Posterior cingulate gyrus (tissue), 11 donors: Measurements from ENCODE around the gene C14orf132.
A peak's percentile ranks its signal among the peaks of the same experiment; 100 is the strongest.

Experiments used
- DNase-seq, 10 donors: peaks; one replicate each; pipeline versions ENCODE4 v3.0.0 to v3.0.0-alpha.2; 2020 to 2021; ENCODE audit warnings: mixed read lengths in 3 of 10
- intact Hi-C: fragments of 100-400 bp; cut with DNase I; formaldehyde crosslinking; loops from one replicate; pipeline ENCODE4 v1.15.1; 2023

C14orf132 gene

DNA sequence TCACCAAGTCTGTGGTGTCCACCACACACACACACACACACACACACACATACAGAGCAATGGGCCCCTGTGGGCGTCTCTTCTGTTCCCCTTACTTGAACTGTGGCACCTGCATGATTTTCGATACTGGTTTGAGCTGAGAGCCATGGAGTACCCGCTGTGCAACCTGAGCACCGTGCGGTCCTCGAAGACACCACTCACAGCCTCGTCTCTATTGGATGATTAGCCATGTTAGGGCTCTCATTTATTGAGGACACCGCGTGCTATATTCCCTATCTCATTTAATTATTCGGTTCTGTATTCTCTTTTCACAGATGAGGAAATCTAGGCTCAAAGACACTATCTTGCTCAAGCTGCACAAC is 623 bp upstream of the C14orf132 start:
- no peak for DNase-seq
- intact Hi-C loops = loop anchor here (5.0 kb wide), 1 partner anchor 54 kb away; no protein-coding TSS in a partner anchor

DNA sequence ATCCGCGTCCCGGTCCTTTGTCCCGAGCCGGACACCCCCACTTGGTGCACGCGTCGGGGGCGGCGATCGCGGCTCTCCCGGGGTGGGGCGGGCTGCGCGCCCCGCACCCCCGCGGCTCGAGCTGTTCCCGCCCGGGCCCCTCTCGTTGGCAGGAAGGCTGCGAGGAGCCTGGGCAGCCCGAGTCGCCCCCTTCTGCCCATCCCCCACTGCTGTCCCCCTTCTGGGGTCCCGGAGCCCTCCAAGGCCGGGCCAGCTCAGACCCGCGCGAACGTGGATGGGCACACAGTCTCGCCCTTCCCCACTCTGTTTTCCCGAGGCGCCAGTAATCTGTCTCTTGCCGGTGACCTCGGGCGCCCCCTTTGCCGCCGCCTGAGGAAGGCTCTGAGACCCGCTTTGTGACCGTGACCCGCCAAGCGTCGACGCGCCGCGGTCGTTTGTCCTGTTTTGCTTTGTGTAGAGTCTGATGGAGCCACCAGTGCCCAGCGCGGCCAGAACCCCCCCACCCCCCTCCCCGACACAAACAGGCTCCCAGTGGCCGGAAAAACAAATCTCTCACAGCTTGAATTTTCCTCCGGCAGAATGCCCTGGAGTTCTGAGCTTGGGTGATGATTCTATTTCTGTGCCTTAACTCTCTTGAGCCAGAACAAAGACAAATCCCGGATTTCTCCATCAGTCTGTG is 610 bp downstream of the C14orf132 start:
- peak in 8 of 10 donors; percentile 45 to 90 (median 64) for DNase-seq
- intact Hi-C loops = loop anchor here (5.0 kb wide), 1 partner anchor 53 kb away; no protein-coding TSS in a partner anchor

- no peak for DNase-seq
- intact Hi-C loops = no loop called here
These were observed 1.7 kb downstream of the C14orf132 start for GRCh38 chr14:96040828-96041371.

DNA sequence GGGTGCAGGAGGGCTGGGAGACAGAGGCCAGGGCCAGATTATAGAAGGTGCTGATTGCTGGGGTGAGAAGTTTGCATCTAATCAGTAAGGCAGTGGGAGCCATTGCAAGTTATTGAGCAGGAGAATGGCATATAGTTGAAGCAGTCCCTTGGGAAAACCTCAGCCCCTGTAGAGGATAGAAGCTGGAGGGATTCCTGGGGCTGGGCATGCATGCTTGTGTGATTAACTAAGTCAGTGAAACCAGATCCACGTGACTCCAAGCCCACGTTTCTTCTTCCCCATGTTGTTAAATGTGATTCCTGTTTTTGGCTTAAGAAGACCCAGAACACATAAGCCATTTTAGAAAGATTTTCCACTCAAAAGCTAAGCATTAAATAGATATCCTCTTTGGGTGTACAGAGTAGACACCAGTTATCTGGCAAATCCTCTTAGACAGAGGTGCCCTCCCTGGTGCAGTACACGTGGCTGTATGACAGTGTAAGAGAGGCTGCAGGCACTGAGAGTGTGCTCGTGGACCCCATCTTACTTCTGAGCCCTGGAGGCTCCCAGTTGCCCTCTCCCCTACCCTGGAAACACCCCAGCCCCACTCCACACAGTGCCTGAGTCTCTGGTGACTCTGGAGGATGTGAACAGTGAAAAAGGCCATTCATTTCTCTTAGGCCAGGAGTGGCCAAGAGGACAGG is 3.2 kb downstream of the C14orf132 start:
- DNase-seq = no peak
- intact Hi-C loops = no loop called here

DNA sequence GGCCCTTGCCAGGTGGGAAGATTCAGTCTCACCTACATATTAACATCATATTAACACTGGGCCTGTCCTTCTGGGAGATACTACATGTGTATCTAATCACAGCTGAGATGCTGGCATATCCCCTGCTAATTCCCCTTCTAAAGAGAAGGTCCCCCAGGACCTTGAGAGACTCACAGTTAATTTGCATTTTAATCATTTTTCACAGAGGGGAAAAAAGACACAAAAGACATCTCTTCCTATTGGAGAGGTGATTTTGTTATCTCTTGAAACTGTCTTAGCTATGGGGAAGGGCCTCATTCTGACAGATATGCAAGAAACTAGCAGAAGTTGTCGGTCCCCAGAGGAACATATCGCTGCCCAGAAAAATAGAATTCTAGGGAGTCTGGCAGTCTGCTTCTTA is 7.5 kb downstream of the C14orf132 start:
- intact Hi-C loops = no loop called here
- DNase-seq = no peak

DNA sequence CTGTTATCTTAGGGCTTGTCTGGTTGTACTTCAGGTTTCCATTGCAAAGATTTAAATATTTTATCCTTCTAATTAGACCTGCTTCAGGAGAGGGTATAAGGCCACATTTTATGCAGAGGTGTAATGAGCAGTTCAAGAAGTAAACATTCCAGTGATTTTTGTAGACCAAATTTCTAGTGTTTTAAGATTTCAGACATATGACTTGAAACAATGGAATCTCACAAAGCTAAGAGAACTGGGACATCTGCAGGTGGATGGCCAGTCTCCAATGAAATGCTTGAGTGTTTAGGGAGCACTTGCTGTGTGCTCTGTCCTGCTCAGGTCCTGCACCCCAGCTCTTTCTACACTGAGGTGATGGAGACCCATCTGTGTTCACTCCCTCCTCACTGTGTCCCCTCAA is 7.9 kb downstream of the C14orf132 start:
- DNase-seq = no peak
- intact Hi-C loops = no loop called here

DNA sequence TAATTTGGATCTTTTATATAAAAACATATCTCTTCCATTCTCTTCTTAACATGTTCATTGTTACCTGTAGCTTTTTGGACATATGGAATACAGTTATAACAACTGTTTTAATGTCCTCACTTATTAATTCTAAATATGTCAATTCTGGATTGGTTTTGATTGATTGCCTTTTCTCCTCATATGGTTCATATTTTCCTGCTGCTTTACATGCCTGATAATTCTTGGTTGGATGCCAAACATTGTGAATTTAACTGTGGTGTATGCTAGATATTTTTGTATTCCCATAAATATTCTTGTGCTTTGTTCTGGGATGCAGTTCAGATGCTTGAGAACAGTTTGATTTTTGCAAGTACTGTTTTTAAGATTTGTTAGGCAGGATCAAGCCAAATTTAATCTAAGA is 10.8 kb downstream of the C14orf132 start:
- no peak for DNase-seq
- intact Hi-C loops = no loop called here

GRCh38 chr14:96050482-96050881 is 11.3 kb downstream of the C14orf132 start:
- intact Hi-C loops = no loop called here
- DNase-seq = no peak

GRCh38 chr14:96051231-96051630 is 12.1 kb downstream of the C14orf132 start:
- DNase-seq = no peak
- intact Hi-C loops = no loop called here

- intact Hi-C loops = no loop called here
- DNase-seq = peak in 1 of 10 donors; percentile 53
These were observed 12.7 kb downstream of the C14orf132 start for GRCh38 chr14:96051642-96052540.

DNA sequence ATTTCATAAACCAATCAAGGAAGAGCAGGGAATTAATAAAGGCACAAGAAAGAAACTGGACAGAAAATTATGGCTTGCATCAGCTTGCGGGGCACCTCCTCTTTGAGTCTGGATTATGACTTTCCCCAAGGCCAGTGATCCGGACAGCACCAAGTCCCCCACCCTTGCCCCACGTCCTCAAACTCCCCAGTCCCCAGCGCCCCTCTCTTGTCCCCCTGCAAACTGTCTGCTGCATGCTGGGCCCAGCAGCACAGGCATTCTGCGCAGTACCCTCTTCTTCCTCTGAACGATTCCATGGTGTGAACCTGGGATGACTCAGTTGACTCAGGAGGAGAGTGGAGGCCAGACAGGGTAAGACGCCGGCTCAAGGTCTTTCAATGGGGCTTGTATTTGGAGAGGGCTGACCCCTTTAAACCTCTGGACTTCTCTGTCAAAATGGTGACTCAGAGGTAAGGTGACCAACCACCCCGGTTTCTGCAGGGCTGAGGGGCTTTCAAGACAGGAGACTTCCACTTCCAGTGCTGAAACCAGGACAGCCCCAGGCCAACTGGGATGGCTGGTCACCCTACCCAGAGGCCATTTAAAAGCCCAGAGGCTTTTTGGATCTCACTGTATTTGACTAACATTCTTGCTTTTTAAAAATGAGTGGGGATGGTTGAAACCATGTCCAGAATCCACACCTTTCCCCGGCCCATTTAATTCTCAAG is 13.5 kb downstream of the C14orf132 start:
- DNase-seq = no peak
- intact Hi-C loops = no loop called here

DNA sequence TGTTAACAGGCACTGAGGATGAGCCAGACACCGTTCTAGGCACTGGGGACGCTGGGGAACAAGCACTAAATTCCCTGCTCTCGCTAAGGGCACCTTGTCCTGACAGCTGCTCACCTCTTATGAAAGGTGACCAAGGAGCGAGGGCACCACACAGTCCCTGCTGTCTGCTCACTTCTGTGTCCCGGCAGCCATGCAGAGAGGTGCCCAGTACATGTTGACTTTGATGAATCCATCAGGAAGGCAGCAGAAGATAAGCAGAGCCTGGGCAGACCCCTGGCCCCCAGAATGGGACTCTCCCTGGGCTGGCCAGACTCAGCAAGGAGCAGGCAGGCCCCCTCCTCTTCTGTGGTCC is 14.1 kb downstream of the C14orf132 start:
- intact Hi-C loops = no loop called here
- no peak for DNase-seq

DNA sequence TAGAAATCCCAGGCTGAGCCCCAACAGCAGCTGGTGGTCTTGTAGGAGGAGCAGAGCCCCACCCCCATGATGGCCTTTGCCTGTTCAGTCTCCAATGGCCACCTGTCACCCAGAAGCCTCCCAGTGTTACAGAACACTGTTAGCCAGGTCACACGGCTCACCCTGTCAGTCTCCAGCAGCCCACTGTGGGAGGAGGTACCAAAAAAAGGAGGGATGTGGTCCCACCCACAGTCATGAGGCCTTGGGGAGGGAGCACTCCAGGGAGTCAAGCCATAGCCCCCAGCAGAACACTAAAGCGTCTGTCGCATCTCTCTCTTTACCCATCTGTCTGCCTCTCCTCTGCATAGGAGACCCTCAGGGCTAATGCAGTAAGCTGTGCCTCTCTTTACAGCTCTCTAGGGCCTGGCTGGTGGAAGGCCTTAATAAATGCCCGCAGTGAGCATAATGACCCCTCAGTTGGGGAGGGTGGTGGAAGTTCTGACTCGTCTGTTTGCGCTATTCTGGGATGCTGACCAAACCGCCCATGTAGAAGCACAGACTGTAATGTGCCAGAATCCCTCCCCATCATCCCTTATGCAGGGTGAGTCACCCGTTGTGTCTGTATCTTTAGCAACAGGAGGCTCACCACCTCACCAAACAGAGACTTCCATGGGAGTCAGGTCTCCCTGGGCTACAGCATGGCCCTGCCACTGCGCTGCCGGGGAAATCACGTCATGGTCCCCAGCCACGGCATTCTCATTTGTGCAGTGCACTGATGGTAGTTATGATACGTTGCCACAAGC is 14.6 kb downstream of the C14orf132 start:
- peak; percentile 48 to 94 (median 63) for DNase-seq
- intact Hi-C loops = no loop called here

DNA sequence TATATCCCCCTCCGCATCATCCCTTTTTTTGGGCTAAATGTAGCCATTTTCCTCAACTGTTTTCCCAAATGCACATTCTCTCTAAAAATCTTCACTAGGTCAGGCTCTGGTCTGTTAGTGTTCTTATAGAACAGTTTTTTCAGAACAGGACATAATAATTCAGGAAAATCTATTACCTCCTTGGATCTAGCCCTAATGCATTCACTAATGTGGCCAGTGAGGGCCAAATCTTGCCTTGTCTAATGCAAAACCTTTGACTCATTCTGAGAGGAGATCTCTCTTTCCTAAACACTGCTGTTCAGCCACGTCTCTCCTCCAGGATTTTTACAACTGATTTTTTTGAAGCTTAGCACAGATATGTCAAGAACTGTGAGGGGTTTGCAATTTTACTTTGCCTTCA is 15.5 kb downstream of the C14orf132 start:
- DNase-seq = no peak
- intact Hi-C loops = no loop called here

GRCh38 chr14:96055065-96055752 is 16.0 kb downstream of the C14orf132 start:
- intact Hi-C loops = no loop called here

DNA sequence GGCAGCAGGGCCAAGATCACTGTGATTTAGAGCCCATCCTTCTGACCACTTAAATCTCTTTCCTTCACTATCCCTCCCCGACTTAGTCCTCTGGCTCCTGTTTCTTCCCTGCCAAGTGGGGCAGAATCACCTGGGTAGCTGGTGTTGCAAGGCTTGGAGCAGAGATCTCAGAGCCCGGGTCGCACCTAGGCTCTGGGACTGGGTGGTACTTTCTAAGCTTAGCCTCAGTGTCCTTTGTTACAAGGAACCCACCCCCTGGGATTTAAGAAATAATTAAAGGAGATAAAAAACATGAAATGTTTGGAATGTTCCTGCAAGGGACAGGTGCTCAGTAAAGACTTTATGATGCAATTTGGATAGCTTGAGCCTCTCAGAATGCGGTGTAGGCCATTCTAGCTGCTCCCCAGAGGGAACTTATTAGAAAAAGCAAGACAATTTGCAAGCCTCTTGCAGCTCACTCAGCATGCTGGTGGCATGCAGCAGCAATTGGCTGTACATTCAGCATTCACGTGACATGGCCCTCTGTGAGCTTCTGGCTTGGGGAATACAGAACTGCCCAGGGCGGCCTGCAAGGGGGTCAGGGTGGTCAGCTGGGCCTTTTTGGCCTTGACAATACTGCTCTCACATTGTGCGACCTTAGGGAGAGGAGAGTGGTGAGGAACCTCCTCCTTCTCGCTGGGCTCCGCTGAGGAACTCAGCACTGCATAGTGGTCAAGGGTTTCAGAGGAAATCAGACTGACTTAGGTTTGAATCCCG is 16.8 kb downstream of the C14orf132 start:
- intact Hi-C loops = no loop called here
- peak in 9 of 10 donors; percentile 52 to 93 (median 60) for DNase-seq

More at GRCh38 chr14:96055065-96055752, 16.0 kb downstream of the C14orf132 start:
- peak in 1 of 10 donors; percentile 62 for DNase-seq

GRCh38 chr14:96056509-96057422 is 17.6 kb downstream of the C14orf132 start:
- DNase-seq = no peak
- intact Hi-C loops = no loop called here
